Ecto neural progenitor cell (in vitro differentiated cells): Measurements from ENCODE around the gene PON1.

Experiments
- DNase-seq: peaks from one replicate; pipeline ENCODE4 v3.0.0-alpha.2; 2018; ENCODE audit warnings: low spot score

The PON1 gene

DNA sequence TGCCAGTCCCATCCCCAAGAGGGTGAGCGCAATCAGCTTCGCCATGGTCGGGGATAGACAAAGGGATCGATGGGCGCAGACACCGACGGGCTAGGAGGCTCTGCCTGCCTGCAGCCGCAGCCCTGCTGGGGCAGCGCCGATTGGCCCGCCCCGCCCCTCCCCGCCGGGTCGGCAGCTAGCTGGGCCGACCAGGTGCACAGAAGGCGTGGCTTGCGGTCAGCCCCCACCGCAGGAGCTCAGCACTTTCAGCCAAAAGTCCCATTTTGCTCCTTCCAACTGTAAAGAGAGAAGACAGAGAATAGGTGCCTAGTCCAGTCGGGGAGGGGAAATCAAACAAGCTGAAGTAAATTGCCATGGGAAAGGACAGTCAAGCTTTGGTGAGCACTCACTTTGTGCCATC is at the start of gene PON1:
Gene PON1, minus strand, starts transcription at position 102 of the 400 bp plus-strand sequence. Its CDS starts 57 bp downstream, at position 45.
- peak; percentile 57 for DNase-seq

DNA sequence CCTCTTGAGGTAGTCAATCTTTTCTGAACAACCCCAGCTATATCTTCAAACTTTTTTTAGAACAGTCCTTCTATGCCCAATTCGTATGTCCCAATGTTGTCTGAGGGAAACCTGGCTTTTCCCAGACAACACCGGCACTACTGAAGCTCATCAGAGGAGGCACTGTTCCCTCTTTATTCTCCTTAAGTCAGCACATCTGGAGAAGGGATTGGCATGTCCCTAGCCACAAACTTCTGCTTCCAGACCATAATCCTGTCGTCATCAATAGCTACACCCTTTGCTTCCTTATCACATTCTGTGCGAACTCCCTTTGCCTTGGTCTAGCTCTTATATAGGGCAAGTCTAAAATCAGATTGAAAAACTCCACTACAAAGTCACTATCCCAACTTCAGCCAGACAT is 49.0 kb upstream of the PON1 start:
- DNase-seq: no peak

DNA sequence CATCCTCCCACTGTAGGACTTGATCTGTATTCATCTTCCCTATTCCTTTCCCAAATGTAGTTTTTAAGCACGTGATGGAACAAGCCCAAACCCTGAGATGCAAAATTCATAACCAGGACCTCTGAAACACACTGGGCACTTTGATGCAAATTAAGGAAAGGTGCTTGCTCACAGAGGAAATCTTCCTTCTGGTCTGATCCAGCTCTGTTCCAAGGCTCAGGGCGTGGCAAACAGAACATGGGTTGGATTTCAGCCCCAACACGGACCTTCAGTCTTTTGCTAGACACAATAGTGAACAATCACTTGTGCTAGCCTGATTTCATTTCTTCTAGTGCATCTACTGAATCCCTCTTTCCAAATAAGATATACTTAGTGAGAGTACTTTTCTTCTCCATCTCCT is 43.9 kb upstream of the PON1 start:
- no peak for DNase-seq

DNA sequence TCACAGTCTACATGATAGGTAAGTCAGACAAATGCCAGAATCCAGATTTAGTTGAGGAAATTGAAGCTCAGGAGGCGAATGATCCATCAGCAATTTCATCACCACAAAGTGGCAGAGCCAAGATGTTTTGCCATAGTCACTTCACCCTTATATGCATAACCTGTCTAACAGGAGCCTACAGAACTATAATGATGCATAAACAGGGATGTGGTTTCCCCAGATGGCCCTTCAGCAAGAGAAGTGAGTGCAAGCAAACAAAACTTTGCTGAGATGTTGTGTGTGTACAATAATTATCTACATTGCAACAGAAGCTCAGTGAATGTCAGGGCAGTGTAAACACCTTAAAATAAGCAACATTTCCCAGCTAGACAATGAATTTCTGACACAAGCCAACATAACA is 43.3 kb upstream of the PON1 start:
- DNase-seq: no peak

DNA sequence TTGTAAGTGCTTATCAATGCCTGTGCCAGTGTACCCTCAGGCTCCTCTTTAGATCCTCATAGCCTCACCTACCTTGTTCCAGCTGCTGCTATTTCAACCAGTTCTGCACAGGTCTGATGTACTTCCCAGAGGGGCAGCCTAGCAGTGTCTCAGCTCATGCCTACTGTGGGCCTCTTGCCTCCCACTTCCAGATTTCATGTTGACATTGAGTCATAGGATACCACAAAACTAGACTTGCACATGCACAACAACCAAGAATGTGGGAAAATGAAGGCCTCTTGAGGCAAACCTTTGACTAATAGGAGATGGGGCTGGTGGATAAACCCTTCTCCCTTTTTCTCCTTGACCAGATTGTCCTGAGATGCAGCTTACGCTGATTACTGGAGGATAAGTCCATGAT is 40.8 kb upstream of the PON1 start:
- no peak for DNase-seq

DNA sequence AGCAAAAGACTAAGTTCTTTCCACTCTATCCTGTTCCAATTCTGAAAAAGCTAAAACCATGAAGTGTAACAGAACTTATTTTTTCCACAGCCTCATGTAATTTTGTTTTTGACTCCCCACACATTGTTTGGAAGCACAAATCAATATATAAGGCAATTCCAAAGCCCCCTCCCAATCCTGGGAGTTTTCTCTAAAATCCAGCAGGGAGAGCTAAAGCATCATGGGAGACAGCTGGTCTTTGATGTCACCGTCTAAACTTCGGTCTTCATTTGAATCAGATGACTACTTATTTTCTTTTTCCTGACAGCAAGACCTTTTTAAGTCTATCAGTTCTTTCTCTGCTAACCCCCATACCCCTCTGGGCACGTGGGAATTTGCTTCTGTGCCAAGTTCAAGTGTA is 33.3 kb upstream of the PON1 start:
- DNase-seq: no peak

DNA sequence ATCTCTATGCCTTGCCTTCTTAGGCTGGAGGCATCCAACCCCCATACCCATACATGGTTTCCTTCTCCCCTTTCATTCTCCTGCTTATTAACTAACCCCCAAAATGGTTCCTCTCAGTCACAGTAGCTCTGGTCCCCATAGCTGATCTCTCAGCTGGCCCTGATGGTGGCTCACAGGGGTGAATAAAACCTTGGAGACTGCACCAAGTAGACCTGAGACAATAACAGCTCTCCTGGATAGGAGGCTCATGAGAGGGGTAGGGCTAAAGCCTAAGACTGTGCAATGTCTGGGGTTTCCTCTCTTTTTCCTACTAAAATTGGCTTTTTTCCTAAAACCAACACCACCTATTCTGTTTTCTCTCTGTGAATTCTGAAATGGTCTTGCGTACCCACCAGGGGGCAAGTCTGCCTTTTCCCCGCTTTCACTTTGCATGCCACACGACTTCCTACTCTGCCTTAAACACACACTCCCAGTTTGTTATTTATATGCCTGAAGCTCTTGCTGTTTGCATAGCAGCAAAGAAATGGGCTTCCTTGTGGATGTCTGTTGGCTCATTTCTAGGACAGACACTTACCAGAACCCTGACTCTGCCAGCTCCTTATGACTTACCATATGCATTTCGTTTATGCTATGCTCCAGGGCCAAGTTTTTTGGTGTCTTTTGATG is 18.4 kb upstream of the PON1 start:
- no peak for DNase-seq

DNA sequence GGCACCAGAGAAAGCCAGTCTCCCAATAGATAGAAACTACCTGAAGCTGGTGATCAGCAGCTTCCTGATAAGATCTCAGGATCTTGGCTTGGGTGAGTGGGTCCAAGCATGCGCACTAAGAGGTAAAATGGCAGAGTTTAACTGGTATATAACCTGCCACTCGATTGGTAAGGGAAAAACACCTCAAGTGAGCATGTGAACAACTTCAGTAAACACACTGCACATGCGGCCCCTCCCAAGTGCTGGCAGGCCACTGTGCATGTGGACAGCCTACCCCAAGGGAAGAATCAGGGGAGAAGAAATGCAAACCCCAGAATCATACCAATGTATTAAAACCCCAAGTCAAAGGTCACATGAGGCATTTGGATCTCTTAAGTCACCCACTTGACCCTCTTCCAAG is 17.7 kb upstream of the PON1 start:
- no peak for DNase-seq

DNA sequence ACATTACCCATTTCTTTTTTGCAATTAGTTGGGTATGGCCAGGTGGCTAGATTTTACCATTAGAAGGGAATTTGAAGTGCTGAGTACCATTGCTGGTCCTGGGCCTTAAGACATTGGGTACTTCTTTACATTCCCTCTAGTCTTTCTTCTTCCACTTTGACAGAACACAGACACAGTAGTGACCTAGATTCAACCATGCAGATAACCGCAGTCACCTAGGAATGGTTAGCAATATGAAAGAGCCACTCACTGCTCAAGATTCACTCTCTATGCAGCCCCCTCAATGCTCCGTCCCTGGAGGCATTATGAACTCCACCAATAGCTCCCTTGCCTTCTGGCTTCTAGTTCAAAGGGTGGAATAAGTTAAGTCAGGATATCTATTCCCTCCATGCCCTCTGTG is 16.2 kb upstream of the PON1 start:
- no peak for DNase-seq

DNA sequence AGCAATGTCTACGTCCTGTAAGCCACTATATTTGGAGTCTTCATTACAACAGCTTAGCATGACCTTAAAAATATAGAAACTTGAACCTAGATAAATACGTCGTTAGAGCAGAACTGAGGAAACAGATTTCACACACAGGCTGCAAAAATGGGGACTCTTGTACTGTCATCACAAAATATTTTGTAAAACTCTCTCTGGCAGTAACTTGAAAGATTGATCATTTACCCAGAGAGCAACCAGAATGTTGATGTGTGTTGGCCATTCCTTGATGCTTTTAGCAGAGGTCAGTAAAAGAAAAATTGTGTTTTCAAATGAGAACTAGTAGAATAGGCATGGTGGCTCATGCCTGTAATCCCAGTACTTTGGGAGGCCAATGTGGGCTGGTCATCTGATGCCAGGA is 14.5 kb upstream of the PON1 start:
- no peak for DNase-seq

DNA sequence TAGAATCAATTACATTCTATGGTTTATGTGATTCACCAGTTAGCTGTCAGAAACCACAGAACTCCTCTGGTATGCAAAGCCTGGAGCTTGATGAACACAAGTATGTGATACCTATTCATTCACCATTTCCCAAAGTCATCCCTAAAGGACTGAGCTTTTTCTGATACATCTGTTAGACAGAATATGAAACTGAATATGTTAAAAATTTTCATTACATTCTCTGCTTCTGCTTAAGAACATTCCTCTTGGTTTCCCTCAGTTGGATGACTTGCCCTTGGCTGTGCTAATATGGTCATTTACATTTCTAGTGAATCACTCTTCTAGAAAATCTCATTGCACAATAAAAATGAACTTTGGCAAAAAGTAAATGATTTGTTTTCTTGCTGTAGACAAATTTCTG is 10.8 kb upstream of the PON1 start:
- DNase-seq: no peak

DNA sequence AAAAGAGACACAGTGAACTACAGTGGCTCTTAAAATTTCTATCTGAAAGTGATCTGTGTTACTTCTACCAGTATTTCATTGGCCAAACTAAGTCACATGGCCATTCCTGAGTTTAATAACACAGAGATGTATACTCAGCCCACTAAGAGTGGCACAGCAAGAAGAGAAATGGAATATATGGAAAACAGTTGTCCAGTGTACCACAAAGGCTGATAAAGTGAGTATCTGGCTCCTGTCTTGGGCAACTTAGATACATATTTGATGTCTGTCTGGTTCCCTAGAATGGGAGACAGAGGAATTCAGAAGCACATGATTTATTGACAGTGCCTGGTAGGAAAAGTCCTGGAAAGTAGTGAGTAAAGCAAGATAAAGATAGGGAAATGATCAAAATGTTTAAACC is 10.1 kb upstream of the PON1 start:
- DNase-seq: no peak

DNA sequence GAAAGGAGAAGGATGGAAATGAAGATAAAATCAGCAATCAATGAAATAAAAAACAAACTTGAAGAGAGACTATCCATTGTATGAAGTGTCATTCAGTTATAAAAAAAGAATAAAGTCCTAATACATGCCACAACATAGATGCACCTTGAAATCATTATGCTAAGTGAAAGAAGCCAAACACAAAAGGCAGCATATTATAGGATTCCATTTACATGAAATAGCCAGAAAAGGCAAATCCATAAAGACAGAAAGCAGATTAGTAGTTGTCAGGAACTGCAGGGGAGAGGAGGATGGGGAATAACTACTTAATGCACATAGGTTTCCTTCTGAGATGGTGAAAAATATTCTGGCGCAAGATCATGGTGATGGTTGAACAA is 6.6 kb upstream of the PON1 start:
- no peak for DNase-seq

DNA sequence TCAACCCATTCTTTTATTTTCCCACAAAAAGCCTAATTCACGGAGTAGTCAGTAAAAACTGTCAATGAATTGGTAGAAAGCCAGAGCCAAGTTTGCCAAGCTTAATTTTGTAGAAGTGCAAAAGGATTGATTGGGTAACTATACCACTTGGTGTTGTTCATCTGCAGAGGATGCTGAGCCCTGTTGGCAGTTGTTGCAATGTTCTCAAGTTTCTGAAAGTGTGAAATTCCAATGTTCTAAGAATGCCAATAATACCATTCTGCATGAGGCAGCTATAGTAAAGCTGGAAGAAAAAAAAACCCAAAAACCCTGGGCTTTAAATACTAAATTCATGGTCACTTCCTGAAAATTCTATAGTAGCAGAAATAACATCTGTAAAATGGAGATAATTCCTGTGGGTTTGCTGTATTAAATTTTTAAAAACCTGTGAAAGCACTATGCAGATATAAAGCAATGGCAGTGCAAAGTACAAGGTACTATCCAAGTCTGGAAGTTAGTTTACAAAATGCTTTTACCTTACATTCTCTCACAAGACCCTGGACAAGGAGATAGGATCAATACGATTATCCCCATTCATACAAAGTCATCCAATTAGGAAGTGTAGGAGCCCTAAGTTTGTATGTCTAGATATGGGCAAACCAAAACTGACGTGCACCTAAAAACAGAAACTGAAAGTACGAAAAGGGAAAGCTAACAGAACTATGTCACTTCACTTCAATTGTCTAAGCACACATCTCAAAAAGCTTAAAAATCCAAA is 6.0 kb upstream of the PON1 start:
- DNase-seq: no peak

DNA sequence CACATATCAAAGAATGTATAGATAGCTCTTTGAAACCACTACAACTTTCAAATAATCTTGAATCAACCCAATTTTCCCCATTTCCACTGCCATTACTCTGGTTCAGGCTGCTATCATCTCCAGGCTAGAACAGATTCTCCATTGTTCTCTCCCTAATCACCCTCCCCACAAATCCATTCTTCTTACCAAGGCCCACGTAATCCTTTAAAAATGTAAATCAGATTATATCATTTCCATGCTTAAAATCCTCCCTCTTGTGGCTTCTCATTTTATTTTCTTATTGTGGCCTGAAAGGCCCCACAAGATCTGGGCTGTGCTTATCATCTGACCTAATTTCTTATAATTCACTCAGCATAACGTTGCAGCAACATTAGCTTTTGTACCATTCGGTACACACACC is 3.0 kb upstream of the PON1 start:
- no peak for DNase-seq

DNA sequence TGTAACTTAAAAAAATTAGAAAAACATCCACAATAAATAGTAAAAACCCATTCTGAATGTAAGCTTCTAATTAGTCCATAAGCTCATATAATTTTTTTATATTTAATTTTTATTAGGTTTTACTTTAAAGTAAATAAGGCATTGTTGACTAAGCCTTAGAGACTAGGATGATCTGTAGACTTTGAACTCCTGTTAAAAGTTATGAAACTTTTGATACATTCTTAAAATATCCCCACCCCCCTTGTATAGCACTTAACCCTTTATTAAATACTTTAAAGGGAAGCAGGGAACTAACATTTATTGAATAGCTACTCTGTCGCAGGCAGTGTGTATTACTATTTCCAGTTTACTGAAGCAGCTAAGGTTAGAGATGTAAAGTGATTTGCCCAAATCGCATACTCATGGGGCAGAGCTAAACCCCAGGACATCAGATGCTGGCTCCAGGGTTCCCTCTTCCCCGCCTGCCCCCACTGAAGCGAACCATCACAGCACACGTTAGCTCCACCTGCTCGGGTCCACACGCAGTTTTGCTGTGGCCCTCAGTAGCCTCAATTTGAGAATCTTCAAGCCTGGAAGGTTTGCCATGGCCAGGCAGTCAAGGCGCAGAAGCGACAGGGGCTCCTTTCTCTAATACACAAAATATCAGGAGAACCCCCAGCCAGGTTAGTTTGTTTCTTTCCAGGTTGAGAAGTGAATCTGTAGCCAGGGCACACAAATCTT is 762 bp downstream of the PON1 start:
- DNase-seq: no peak

DNA sequence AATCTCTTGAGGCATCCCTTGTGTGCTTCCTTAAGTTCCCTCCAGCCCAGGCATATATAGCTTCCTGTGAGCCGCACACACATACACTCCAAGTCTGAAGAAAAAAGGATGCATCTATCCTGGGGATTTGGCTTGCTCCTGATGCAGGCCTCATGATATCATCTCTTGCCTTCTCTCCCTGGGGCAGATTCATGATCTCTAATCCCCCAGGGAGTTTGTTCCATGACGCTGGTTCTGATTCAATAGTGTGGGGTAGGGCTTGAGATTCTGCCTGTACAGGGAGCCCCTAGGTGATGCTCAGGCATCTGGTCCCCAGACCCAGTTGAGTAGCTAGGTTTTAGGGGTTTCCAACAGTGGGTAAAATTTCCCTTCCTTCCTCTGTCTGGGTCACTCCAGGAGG is 1.5 kb downstream of the PON1 start:
- no peak for DNase-seq

DNA sequence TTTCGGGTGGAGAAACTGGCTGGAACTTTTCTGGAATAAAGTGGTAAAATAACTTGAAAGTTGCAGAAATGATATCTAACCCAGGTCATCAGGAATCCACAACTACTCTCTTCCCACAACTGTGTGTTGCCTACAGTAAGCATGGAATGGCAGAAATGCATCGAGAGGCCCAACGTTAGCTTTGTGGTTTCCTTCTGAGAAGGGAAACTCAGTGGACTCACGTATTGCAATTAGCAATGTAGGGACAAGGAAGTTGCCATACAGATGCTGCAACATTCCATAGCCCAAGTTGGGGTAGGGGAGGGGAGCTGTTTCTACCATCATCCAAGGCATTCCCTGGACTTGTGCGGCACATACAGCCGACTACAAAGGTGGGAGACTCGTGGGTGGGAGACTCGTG is 1.9 kb downstream of the PON1 start:
- DNase-seq: no peak

DNA sequence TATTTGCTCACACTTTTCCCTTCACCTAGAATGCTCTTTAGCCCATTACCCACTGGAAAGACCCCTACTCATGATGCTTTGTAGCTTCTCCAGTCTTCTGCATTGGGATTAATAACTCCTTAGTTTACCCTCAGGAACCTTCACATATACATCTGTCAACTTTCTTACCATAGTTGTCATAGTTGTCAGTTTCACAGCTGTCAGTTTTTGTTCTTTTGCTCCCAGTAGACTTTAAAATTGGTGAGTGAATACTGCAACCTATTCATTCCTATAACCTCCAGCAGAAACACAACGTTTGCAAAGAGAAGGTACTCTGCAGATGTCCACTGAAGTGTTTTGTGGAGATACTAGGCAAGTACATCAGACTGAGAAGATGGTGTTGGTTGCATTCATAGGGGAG is 2.6 kb downstream of the PON1 start:
- DNase-seq: no peak

DNA sequence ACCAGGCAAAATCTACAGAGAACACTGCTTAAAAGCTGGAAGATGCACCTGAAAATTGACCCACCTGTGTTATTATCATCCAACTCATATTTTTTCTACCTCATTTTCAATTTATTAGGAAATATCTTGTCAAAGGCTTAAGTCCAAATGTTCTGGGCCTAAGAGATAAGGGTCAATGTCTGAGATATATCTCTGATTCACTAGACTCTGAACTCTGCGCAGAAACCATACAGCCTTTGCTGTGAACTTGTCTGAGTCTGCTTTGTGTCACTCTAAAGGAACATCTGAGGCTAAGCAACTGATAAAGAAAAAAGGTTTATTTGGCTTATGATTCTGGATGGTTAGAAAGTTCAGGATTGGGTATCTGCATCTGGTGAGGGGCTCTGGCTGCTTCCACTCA is 3.7 kb downstream of the PON1 start:
- DNase-seq: no peak

DNA sequence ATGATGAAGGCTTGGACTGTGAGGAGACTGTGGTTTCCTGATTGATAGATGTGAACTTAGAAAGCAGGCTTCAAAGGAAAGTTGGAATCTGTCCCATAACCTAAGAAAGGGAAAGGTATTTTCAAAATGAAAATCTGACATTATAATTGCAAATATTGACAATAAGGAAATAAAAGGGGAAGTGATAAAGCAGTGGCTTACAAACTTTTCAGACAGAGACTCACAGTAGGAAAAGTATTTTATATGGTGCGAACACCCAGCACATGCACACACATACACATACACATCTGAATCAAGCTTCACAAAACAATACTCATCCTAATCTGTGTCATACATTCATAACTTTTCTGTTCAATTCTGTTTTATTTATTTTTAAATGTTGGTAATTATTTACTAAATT is 4.8 kb downstream of the PON1 start:
- no peak for DNase-seq

DNA sequence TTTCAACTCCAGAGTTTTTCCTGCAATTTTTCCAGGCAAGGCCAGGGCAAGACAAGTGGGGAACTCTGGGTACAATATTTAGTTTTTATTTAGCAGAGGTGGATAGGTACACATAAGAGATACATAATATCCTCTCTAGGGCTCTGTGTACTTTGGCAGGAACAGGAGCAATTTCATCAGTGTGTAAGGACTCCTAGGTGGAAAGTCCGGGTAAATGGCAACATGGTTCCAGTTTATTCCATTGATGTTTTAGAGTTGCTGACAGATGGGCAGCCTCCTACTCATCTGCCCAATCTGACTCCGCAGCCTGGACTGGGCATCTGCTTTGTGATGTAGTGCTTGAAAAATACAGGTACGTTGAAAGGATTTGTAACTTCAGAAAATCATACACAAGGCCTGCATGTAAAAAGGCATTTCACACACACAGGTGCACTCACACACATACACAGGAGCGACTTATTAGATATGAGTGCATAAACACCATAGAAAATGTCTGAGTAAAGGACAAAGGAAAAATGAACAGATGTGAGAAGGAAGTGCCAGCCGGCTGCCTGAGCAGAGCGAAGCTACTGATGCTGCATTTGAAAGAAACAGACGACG is 5.7 kb downstream of the PON1 start:
- no peak for DNase-seq

DNA sequence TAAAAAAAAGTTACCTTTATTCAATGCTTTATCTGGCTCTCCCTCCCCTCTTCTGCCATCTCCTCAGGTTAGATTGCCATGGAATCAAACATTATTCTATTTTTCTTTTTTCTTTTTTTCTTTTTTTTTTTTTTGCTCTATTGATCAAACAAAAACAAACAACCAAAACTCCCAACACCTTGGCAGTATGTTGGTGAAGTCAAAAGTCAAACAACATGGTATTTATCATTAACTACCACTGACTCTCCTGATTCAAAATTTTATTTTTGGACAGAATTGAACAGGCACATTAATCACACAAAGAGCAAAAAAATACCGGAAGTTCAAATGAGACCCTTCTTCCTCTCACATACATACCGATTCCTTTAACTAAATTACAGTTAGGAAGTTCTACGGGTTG is 6.4 kb downstream of the PON1 start:
- no peak for DNase-seq
